Measurements from ENCODE around the gene LTBP1.
"Not testable (repeated sequence)": the region's sequence is repeated elsewhere in the genome, so short reads cannot be mapped to it uniquely, and the experiment has no call there.

LTBP1 gene

GRCh38 chr2:33047939-33048338 lies 101.2 kb downstream of the LTBP1 start:
- no peak for DNase-seq (ENCODE audit: low read depth in 1 of 2, low spot score in 1 of 2)
- Histone ChIP-seq H3K27me3 (ENCODE audit: insufficient read depth, poor library complexity, severe bottlenecking) (no peaks in the 10 kb centered on the region), H3K4me3 (replicated peaks; ENCODE audit: insufficient read depth, low read length) (no peak overlapping the region), H3K27ac (replicated peaks) (no peak overlapping the region)
- TF ChIP-seq REST (IDR thresholded peaks at IDR 0.05; ENCODE audit: insufficient replicate concordance, low read depth): no peak
- TF ChIP-seq POLR2AphosphoS5 (IDR thresholded peaks at IDR 0.05; ENCODE audit: low read depth): no peak
- TF ChIP-seq SPI1 (IDR thresholded peaks at IDR 0.05; ENCODE audit: borderline replicate concordance, low read depth): no peak
- TF ChIP-seq CTCF (IDR thresholded peaks at IDR 0.05; ENCODE audit: insufficient read depth, low read length): no peak
- TF ChIP-seq GABPA (IDR thresholded peaks at IDR 0.05; ENCODE audit: low read depth): no peak

GRCh38 chr2:33051586-33052360 lies 105.0 kb downstream of the LTBP1 start:
- peak in 1 of 2 experiments; percentile 52 for DNase-seq (ENCODE audit: low read depth in 1 of 2, low spot score in 1 of 2)
- TF ChIP-seq GABPA (IDR thresholded peaks at IDR 0.05; ENCODE audit: low read depth) (no peak), SPI1 (IDR thresholded peaks at IDR 0.05; ENCODE audit: borderline replicate concordance, low read depth) (no peak), CTCF (IDR thresholded peaks at IDR 0.05; ENCODE audit: insufficient read depth, low read length) (no peak), REST (IDR thresholded peaks at IDR 0.05; ENCODE audit: insufficient replicate concordance, low read depth) (no peak), POLR2AphosphoS5 (IDR thresholded peaks at IDR 0.05; ENCODE audit: low read depth) (no peak)
- Histone ChIP-seq H3K27ac (replicated peaks) (no peak overlapping the region), H3K4me3 (replicated peaks; ENCODE audit: insufficient read depth, low read length) (no peak overlapping the region), H3K27me3 (ENCODE audit: insufficient read depth, poor library complexity, severe bottlenecking) (no peaks in the 10 kb centered on the region)

- no peak for TF ChIP-seq POLR2AphosphoS5 (IDR thresholded peaks at IDR 0.05; ENCODE audit: low read depth)
- no peak for DNase-seq (ENCODE audit: low read depth in 1 of 2, low spot score in 1 of 2)
- no peaks in the 10 kb centered on the region for H3K27me3 ChIP-seq (ENCODE audit: insufficient read depth, poor library complexity, severe bottlenecking)
- no peak overlapping the region for H3K4me3 ChIP-seq (replicated peaks; ENCODE audit: insufficient read depth, low read length)
- no peak overlapping the region for H3K27ac ChIP-seq (replicated peaks)
Measured at GRCh38 chr2:33052361-33052735, 105.6 kb downstream of the LTBP1 start.

- H3K27me3 ChIP-seq (ENCODE audit: insufficient read depth, poor library complexity, severe bottlenecking); H3K4me3 ChIP-seq (replicated peaks; ENCODE audit: insufficient read depth, low read length); H3K27ac ChIP-seq (replicated peaks); DNase-seq (ENCODE audit: low read depth in 1 of 2, low spot score in 1 of 2): not testable (repeated sequence)
Measured at GRCh38 chr2:33052795-33053194, 106.0 kb downstream of the LTBP1 start.

GRCh38 chr2:33056170-33056569 lies 109.4 kb downstream of the LTBP1 start:
- no peaks in the 10 kb centered on the region for H3K27me3 ChIP-seq (ENCODE audit: insufficient read depth, poor library complexity, severe bottlenecking)
- TF ChIP-seq CTCF (IDR thresholded peaks at IDR 0.05; ENCODE audit: insufficient read depth, low read length): no peak
- TF ChIP-seq POLR2AphosphoS5 (IDR thresholded peaks at IDR 0.05; ENCODE audit: low read depth): no peak
- TF ChIP-seq SPI1 (IDR thresholded peaks at IDR 0.05; ENCODE audit: borderline replicate concordance, low read depth): no peak
- TF ChIP-seq GABPA (IDR thresholded peaks at IDR 0.05; ENCODE audit: low read depth): no peak
- no peak for TF ChIP-seq REST (IDR thresholded peaks at IDR 0.05; ENCODE audit: insufficient replicate concordance, low read depth)
- no peak for DNase-seq (ENCODE audit: low read depth in 1 of 2, low spot score in 1 of 2)
- H3K27ac ChIP-seq (replicated peaks): no peak overlapping the region
- no peak overlapping the region for H3K4me3 ChIP-seq (replicated peaks; ENCODE audit: insufficient read depth, low read length)

Measured in HL-60 (cell line).